Activated T-cell treated with anti-CD3 and anti-CD28 coated beads, Interleukin-2, amount 50 U/mL, for 4 hours (primary cell): ENCODE results near the gene CDC42. TPM values are rescaled to one million over a fixed set of nuclear protein-coding genes. Genes with fewer than 3 reads are reported as not detected.

ENCODE experiments used
- ATAC-seq, 2 donors: fragments of 200-7000 bp; cut with Tn5 transposase; one replicate each; pipeline ENCODE4 v1.10.0; 2021
- DNase-seq: peaks from one replicate; pipeline ENCODE4 v3.0.0-alpha.2; 2020
- H3K27me3 Mint-ChIP-seq: one replicate; pipeline ENCODE4 v1.8.0; 2021; ENCODE audit warnings: low read depth, mixed read lengths
- H3K36me3 Mint-ChIP-seq: one replicate; pipeline ENCODE4 v1.8.0; 2022; ENCODE audit warnings: mixed read lengths; ENCODE audit not compliant: insufficient read depth
- H3K4me1 Mint-ChIP-seq: one replicate; pipeline ENCODE4 v1.8.0; 2021; ENCODE audit warnings: low read depth, mixed read lengths
- H3K4me3 Mint-ChIP-seq: one replicate; pipeline ENCODE4 v1.8.0; 2021; ENCODE audit warnings: mild to moderate bottlenecking, moderate library complexity, mixed read lengths
- H3K9me3 Mint-ChIP-seq: one replicate; pipeline ENCODE4 v1.8.0; 2021; ENCODE audit warnings: mixed read lengths
- total RNA-seq, 3 donors: library from RNA; stranded (reverse); gene quantifications; one replicate each; pipeline ENCODE4 v1.2.1, GENCODE V29; 2021

Gene CDC42
- total RNA-seq, 3 donors from 2014 or later = 218 to 249 (median 235) TPM

GRCh38 chr1:22129501-22130117 lies 77.1 kb downstream of the CDC42 start:
- H3K36me3 Mint-ChIP-seq = no peaks in the 10 kb centered on the region
- no peak for ATAC-seq
- no peak overlapping the region for H3K4me3 Mint-ChIP-seq
- no peak for DNase-seq
- no peaks in the 10 kb centered on the region for H3K9me3 Mint-ChIP-seq
- peaks cover 2% of the 10 kb centered on the region for H3K27me3 Mint-ChIP-seq
- no peaks in the 10 kb centered on the region for H3K4me1 Mint-ChIP-seq

DNA sequence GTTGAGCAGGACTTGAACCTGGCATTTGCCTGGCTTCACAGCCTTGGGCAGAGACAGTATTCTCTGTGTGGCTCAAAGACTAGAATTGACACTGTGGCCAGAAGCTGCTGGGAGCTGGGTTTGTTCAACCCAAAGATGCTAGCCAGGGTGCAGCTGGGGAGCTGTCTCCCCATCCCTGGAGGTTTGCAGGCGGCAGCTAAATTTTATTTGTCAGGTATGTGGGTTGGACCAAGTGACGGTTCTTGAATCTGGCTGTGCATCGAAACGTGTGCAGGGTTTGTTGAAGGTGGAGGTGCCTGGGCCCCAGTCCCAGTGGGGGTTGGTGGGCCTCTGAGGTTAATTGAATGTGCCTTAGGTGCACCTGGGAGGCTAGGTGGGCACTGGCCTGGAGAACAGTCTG lies 78.6 kb downstream of the CDC42 start:
- H3K4me1 Mint-ChIP-seq = no peaks in the 10 kb centered on the region
- peaks cover 2% of the 10 kb centered on the region for H3K27me3 Mint-ChIP-seq
- DNase-seq = no peak
- no peaks in the 10 kb centered on the region for H3K9me3 Mint-ChIP-seq
- H3K4me3 Mint-ChIP-seq = no peak overlapping the region
- H3K36me3 Mint-ChIP-seq = no peaks in the 10 kb centered on the region
- ATAC-seq = no peak

DNA sequence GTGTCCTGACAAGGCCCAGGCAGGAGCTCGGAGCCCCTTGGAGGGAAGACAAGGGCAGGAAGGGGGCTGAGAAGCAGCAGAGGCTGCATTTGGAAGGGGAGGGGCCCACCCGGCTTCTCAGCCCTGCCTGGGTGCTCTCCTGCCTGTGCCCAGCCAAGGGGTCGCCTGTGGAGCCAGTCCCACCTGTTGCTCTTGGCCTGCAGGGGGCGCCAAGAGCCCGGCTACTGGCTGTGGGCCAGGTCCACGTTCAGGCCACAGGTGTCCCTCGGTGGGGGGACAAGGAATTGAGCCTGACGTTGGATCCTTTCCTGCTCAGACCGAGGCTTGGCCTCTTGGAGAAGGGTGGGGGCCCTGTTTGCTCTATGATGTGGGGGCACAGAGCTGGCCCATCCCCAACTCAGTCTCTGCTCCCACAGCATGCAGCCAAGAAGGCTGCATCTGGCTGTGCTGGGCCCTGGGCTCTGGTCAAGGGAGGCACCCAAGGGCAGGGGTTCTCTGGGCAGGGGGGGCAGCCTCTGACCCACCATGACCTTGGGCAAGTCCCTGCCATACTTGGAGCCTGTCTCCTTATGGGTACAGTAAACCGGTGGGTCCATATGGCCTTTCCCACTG lies 79.5 kb downstream of the CDC42 start:
- peak; percentile 49 for DNase-seq
- no peaks in the 10 kb centered on the region for H3K36me3 Mint-ChIP-seq
- no peak overlapping the region for H3K4me3 Mint-ChIP-seq
- H3K4me1 Mint-ChIP-seq = no peaks in the 10 kb centered on the region
- peak; percentile 75 to 82 for ATAC-seq
- H3K27me3 Mint-ChIP-seq = peaks cover 2% of the 10 kb centered on the region
- H3K9me3 Mint-ChIP-seq = no peaks in the 10 kb centered on the region

- ATAC-seq = no peak
- DNase-seq = no peak
- H3K4me1 Mint-ChIP-seq = no peaks in the 10 kb centered on the region
Observed at GRCh38 chr1:22132517-22133235, 80.2 kb downstream of the CDC42 start.

GRCh38 chr1:22133247-22133930 lies 80.9 kb downstream of the CDC42 start:
- DNase-seq = no peak
- Mint-ChIP-seq H3K4me3 (no peak overlapping the region), H3K4me1 (no peaks in the 10 kb centered on the region), H3K27me3 (peaks cover 2% of the 10 kb centered on the region), H3K36me3 (no peaks in the 10 kb centered on the region), H3K9me3 (no peaks in the 10 kb centered on the region)
- no peak for ATAC-seq

More at GRCh38 chr1:22132517-22133235, 80.2 kb downstream of the CDC42 start:
- H3K9me3 Mint-ChIP-seq = no peaks in the 10 kb centered on the region
- H3K27me3 Mint-ChIP-seq = peaks cover 2% of the 10 kb centered on the region
- no peaks in the 10 kb centered on the region for H3K36me3 Mint-ChIP-seq
- no peak overlapping the region for H3K4me3 Mint-ChIP-seq

DNA sequence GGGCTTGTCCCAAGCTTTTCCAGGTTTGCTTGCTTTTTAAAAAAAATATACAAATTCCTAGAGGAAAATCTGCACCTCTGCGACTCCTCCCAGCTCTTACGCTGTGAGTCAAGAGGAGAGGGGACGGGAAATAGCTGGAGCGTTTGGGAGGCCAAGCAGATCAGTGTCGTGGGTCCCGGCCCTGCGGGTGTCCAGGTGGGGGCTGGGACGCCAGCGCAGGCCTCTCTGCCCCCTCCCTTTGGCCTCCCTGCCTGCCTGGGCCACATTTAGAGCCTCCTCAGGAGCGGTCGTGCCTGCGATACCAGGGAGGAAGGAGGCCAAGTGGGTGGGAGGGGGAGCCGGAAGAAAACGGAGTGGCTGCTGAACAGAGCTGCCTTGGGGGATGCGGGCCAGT lies 81.4 kb downstream of the CDC42 start:
- Mint-ChIP-seq H3K4me1 (no peaks in the 10 kb centered on the region), H3K9me3 (no peaks in the 10 kb centered on the region), H3K4me3 (no peak overlapping the region), H3K36me3 (no peaks in the 10 kb centered on the region), H3K27me3 (peaks cover 2% of the 10 kb centered on the region)
- DNase-seq (no peak), ATAC-seq (no peak)

DNA sequence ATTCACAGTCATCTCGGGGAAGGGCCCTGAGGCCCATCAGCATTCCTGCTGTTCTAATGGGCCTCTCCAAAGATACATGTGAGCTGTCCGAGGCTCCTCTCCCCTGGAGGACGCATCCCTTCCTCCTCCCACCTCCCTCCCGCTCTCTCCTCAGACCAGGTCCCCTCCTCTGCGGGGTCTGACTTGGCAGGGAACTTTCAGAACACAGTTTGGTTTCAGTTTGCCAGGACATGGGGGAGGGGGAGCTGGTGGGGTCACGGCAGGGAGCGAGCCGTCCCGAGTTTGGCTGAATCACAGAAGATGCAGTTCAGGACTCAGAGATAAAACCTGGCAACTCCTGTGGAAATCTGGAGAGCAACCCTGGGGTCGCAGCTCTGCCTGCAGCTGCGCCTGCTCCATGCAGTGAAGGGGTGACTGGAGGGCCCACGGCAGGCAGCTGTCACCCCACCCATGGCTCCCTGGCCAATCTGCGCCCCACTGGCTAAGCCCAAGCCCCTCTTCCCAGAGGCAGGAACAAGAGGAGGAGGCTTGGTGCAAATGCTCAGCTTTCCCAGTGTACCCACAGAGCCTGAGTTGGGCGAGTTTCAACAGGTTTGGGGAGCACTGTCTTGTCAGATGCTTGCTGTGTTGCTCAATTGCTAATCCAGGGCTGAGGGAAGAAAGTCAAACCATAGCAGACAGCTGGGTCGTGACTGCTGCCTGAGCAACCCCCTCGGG lies 84.7 kb downstream of the CDC42 start:
- Mint-ChIP-seq H3K4me1 (peaks cover 2% of the 10 kb centered on the region), H3K27me3 (peaks cover 22% of the 10 kb centered on the region), H3K4me3 (no peak overlapping the region), H3K36me3 (no peaks in the 10 kb centered on the region), H3K9me3 (no peaks in the 10 kb centered on the region)
- ATAC-seq = no peak
- DNase-seq = no peak

DNA sequence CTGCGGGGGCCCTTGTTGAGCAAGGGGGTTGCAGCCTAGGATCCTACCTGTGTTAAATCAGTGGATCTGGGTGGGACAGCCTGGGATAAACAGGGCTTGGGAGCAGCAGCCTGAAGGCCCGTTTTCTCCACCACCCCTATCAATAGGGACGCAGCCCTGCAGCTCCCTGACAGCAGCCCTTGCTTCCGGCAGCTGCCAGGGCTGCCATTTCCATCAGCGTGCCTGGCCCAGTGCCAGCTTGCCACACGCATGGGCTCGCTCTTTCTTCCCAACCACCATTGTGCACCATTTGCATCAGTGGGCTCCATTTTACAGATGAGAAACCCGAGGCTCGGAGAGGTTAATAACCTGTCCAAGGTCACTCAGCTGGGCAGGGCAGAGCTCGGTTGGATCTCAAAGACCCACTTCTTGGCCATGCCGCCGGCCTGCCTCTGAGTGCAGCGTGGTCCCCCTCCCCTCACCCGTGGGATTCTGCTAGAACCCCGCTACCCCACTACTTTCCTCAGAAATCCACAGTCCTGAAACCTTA lies 86.6 kb downstream of the CDC42 start:
- no peak overlapping the region for H3K4me3 Mint-ChIP-seq
- no peaks in the 10 kb centered on the region for H3K36me3 Mint-ChIP-seq
- H3K9me3 Mint-ChIP-seq = no peaks in the 10 kb centered on the region

DNA sequence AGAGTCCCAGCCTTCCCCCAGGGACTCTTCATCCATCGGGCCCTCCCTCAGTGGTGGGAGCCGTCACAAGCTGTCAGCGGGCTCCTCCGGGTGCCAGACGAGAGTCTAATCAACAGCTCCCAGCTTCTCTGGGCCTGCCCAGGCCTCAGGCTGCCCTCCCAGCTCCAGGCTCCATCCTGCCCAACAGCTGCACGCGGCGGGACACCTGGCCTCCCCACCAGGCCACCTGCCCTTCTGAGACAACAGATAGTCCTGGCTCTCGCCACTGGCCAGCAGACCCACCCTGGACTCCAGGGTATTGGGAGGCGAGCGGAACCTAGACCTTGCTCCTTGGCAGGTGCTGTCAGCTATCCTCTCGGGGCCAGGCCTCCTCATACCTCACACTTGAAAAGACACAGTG lies 87.3 kb downstream of the CDC42 start:
- no peak overlapping the region for H3K4me3 Mint-ChIP-seq
- H3K27me3 Mint-ChIP-seq = peaks cover 33% of the 10 kb centered on the region
- ATAC-seq = no peak
- H3K9me3 Mint-ChIP-seq = no peaks in the 10 kb centered on the region
- DNase-seq = no peak
- no peaks in the 10 kb centered on the region for H3K36me3 Mint-ChIP-seq
- peaks cover 8% of the 10 kb centered on the region for H3K4me1 Mint-ChIP-seq

More for the DNA sequence above, 86.6 kb downstream of the CDC42 start:
- H3K27me3 Mint-ChIP-seq = peaks cover 26% of the 10 kb centered on the region
- DNase-seq (no peak), ATAC-seq (no peak)
- H3K4me1 Mint-ChIP-seq = peaks cover 8% of the 10 kb centered on the region

Other genes with a start within 250 kb of the CDC42 start
- under 1 TPM in 1 of 3 donors, not detected in 2; 0.05 TPM for gene LDLRAD2, start 240.4 kb upstream of the CDC42 start, total RNA-seq
- gene HSPG2, start 115.4 kb upstream of the CDC42 start, total RNA-seq = 1 to 10 TPM in 2 of 3 donors, under 1 TPM in 1; 0.92 to 1.7 (median 1.2) TPM
- gene CELA3B, start 75.7 kb upstream of the CDC42 start, total RNA-seq = 1 to 10 TPM; 2.2 to 5.3 (median 3.6) TPM
- gene CELA3A, start 51.1 kb upstream of the CDC42 start, total RNA-seq = 1 to 10 TPM; 4.0 to 8.1 (median 6.9) TPM
- gene WNT4, start 90.4 kb downstream of the CDC42 start, total RNA-seq = not detected